Lower leg skin (tissue), 4 donors: Measurements from ENCODE around the gene CLSTN2. TPM values are rescaled to one million over a fixed set of nuclear protein-coding genes. Genes with fewer than 3 reads are reported as not detected.

ENCODE experiments used
- DNase-seq, 2 donors: peaks; one replicate each; pipeline ENCODE4 v3.0.0-alpha.2; 2019; ENCODE audit warnings: low spot score in 2 of 2
- H3K4me3 ChIP-seq: fragments of 200-600 bp; sonication (generic); 2 replicates; pipeline ENCODE4 v1.5.1; 2017; ENCODE audit warnings: mild to moderate bottlenecking, low read depth; ENCODE audit not compliant: poor library complexity, severe bottlenecking
- POLR2A ChIP-seq, 2 donors: fragments of 450-650 bp; IDR thresholded peaks; one replicate each; pipeline ENCODE4 v1.6.1; 2016 to 2017; ENCODE audit warnings: antibody characterized with exemption in 2 of 2, mild to moderate bottlenecking in 1 of 2, moderate library complexity in 1 of 2
- WGBS, 2 donors: methylation state at CpG; one replicate each; pipeline ENCODE4 v1.1.5; 2018; 5-methylcytosine and 5-hydroxymethylcytosine counted together
- intact Hi-C: fragments of 100-400 bp; cut with DNase I; formaldehyde crosslinking; loops from one replicate; pipeline ENCODE4 v1.15.0; 2023; ENCODE audit warnings: low total_unique reads
- total RNA-seq, 4 donors: library from RNA; depleted of rRNA; stranded (reverse); fragments of >200 nt; gene quantifications; one replicate each; pipeline ENCODE4 v1.1.0, GENCODE V29; 2016
- TF ChIP-seq, protein P1 (sequence below), 3 donors: fragments of 450-650 bp; IDR thresholded peaks; one replicate each; pipeline ENCODE4 v1.5.1; 2016; ENCODE audit warnings: antibody characterized with exemption in 3 of 3, mild to moderate bottlenecking in 3 of 3, moderate library complexity in 2 of 3

Gene CLSTN2
- total RNA-seq, 4 donors from 2014 or later = 3.1 to 7.9 (median 4.7) TPM

DNA sequence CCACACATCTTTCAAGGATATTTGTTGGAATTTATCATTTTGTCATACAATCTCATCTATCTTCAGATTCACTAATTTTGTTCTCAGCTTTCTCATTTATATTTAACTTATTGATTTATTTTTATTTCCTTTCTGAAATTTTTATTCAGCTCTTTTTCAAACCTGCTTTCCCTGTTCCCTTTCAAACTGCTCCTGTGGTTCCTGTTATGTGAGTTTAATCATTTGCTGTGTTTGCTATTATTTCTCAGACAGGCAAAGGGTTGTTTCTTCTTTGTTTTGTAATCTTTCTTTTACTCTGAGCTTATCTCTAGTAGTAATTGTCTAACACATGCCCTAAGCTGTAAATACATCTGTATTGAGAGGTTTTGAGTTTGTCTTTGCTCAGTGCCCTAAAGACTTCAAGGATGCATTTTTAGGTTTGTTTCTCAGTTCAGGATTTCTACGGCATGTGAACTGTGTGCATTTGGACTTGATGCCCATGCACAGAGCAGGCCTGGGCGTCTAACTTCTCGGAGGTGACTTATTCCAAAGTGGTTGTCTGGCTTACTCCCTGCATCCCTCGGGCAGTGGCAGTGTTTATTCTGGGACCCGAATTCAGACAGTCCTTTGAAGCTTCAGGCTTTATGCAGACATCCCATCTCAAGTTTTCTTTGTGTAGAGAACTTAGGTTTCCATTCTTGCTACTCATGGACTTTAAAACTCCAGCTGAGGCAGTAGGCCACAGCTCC lies 587.8 kb downstream of the CLSTN2 start:
- 71% methylated on average over 5 of the region's 5 CpGs for WGBS, 2 donors
- intact Hi-C loops = no loop called here
- DNase-seq = no peak
- TF ChIP-seq, protein P1, sequence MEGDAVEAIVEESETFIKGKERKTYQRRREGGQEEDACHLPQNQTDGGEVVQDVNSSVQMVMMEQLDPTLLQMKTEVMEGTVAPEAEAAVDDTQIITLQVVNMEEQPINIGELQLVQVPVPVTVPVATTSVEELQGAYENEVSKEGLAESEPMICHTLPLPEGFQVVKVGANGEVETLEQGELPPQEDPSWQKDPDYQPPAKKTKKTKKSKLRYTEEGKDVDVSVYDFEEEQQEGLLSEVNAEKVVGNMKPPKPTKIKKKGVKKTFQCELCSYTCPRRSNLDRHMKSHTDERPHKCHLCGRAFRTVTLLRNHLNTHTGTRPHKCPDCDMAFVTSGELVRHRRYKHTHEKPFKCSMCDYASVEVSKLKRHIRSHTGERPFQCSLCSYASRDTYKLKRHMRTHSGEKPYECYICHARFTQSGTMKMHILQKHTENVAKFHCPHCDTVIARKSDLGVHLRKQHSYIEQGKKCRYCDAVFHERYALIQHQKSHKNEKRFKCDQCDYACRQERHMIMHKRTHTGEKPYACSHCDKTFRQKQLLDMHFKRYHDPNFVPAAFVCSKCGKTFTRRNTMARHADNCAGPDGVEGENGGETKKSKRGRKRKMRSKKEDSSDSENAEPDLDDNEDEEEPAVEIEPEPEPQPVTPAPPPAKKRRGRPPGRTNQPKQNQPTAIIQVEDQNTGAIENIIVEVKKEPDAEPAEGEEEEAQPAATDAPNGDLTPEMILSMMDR (IDR thresholded peaks at IDR 0.05) = no peak
- no peak for TF ChIP-seq POLR2A (IDR thresholded peaks at IDR 0.05)
- H3K4me3 ChIP-seq = no peak overlapping the region

DNA sequence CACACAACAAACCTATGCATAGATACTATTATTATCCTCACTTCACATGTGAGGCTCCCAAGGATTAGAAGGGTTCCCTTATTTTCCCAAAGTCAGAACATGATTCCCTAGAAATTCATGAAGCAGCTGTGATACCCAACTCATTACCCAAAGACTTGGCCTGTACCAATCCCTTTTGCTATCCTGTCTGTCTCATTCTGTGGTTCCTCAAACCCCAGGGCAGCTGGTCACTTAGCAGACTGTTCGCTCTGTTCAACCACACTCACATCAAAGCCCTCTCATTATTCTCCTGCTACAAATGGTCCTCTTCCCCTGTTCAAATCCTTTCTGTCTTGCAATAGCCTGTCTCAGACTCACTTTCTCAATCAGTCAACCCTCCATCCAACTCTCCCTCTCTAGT lies 588.6 kb downstream of the CLSTN2 start:
- TF ChIP-seq, protein P1 (IDR thresholded peaks at IDR 0.05) = no peak
- no peak for TF ChIP-seq POLR2A (IDR thresholded peaks at IDR 0.05)
- intact Hi-C loops = no loop called here
- H3K4me3 ChIP-seq = no peak overlapping the region
- DNase-seq = no peak
- WGBS, 2 donors = 94 to 97% methylated on average over 1 of the region's 1 CpG

DNA sequence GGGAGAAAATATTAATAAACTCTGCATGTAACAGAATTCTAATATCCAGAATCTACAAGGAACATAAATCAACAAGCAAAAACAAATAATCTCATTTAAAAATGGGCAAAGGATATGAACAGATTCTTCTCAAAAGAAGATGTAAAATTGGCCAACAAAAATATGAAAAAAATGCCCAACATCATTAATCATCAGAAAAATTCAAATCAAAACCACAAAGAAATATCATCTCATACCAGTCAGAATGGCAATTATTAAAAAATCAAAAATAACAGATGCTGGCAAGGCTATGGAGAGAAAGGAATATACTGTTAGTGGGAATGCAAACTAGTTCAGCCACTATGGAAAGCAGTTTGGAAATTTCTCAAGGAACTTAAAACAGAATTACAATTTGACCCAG lies 592.2 kb downstream of the CLSTN2 start:
- H3K4me3 ChIP-seq = no peak overlapping the region
- DNase-seq = no peak
- TF ChIP-seq POLR2A (IDR thresholded peaks at IDR 0.05) = no peak
- TF ChIP-seq, protein P1 (IDR thresholded peaks at IDR 0.05) = no peak
- intact Hi-C loops = no loop called here

DNA sequence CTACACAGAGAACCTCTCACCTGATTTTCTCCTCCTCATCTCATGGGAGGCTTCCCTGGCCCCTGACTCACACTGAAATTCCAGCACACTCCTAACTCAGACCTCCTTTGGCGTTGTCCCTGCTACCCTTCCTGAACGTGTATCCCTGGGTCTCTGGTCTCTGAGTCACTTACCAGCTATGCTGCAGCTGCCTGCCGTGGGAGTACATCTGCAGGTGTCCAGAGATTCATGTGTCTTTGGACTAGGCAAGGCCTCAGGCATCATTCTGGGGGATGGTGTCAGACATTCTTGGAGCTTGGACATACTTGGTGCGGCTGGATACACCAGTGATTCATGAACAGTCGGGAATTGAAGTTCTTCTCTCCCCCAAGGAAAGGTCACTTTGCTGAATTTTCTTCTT lies 594.1 kb downstream of the CLSTN2 start:
- intact Hi-C loops = no loop called here
- H3K4me3 ChIP-seq = no peak overlapping the region
- 48 to 49% methylated on average over 5 of the region's 5 CpGs for WGBS, 2 donors
- no peak for TF ChIP-seq POLR2A (IDR thresholded peaks at IDR 0.05)
- TF ChIP-seq, protein P1 (IDR thresholded peaks at IDR 0.05) = no peak
- no peak for DNase-seq

DNA sequence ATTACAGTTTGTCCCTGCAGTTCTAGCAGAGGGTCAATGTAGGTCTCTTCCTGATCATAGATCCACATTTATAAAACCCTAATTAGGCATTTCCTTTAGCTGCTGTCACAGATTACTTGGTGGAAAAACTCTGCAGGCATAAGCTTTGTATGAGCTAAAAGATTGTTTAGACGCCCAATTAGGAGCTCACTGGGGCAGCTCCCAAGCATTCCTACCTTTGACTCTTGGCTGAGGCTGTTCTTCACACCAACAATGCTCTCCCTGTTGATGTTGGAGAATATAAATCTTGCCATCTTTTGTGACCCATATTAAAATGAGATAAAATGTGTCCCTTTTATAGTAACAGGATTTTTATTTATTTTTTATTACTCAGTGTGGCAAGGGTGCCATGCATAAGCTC lies 594.6 kb downstream of the CLSTN2 start:
- 44 to 50% methylated on average over 1 of the region's 1 CpG for WGBS, 2 donors
- no peak for DNase-seq
- no peak for TF ChIP-seq POLR2A (IDR thresholded peaks at IDR 0.05)
- TF ChIP-seq, protein P1 (IDR thresholded peaks at IDR 0.05) = no peak
- intact Hi-C loops = no loop called here
- no peak overlapping the region for H3K4me3 ChIP-seq

DNA sequence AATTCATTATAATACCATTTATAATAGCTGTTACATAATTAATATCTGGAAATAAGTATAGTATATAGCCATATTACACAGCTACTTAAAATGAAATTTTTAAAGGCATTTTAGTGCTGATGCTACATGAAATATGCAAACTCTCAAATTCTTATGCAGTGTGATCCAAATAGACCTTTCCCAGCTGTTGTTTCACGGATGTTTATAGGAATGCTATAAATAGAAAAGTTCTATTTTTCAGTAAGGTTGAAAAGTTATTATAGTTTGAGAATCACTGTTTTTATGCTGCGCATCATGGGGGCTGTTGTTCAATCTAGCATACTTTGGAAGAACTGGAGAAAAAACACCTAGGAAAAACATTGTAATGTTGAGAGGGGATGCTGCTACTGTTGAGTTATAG lies 595.1 kb downstream of the CLSTN2 start:
- H3K4me3 ChIP-seq = no peak overlapping the region
- intact Hi-C loops = no loop called here
- no peak for DNase-seq
- TF ChIP-seq, protein P1 (IDR thresholded peaks at IDR 0.05) = no peak
- no peak for TF ChIP-seq POLR2A (IDR thresholded peaks at IDR 0.05)
- WGBS, 2 donors = 77 to 79% methylated on average over 2 of the region's 2 CpGs
